Measurements from ENCODE around the gene ATP6V1D. TPM values are rescaled to one million over a fixed set of nuclear protein-coding genes. Genes with fewer than 3 reads are reported as not detected.

Gene ATP6V1D
- total and polyA plus RNA-seq, 2 donors (not counting 1 experiment from before 2014, with no cell fraction given): 91.5 to 120 TPM

DNA sequence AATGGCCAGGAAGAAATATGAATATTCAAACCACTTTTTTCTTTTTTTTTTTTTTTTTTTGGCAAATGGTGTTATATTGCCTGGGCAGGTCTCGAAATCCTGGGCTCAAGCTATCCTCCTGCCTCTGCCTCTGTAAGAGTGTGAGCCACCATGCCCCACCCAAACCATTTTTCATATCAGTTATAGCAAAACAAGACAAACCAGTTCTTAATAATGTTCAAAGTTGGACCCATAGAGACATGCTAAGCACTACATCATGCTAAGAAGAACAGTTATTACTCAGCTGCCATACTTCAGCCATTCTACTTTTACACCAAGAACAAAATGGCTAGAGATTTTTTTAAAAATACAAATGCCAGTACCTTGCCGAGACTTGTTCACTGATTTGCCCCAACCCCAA is 26.0 kb upstream of the ATP6V1D start:
- Histone ChIP-seq H3K27ac (ENCODE audit: insufficient read depth, low read length) (no peak overlapping the region), H2AFZ (ENCODE audit: low read length) (no peak overlapping the region), H3K9ac (ENCODE audit: insufficient read depth, low read length) (no peak overlapping the region), H3K9me3 (ENCODE audit: control insufficient read depth, insufficient read depth, low read depth, low read length) (no peaks in the 10 kb centered on the region), H3K27me3 (ENCODE audit: control insufficient read depth, insufficient read depth, low read length) (no peaks in the 10 kb centered on the region), H3K4me2 (ENCODE audit: extremely low read depth, insufficient read depth, low read length) (no peak overlapping the region), H3K4me3 (replicated peaks in 1 of 4; ENCODE audit: control extremely low read depth in 1 of 4, insufficient read depth in 1 of 4, low read depth in 3 of 4, low read length in 4 of 4) (no peak overlapping the region), H3K4me1 (ENCODE audit: control insufficient read depth, extremely low read depth, insufficient read depth, low read length) (no peaks in the 10 kb centered on the region), H3K36me3 (ENCODE audit: control insufficient read depth, insufficient read depth, low read length) (peaks cover 12% of the 10 kb centered on the region), H3K79me2 (ENCODE audit: control insufficient read depth, insufficient read depth, low read length) (no peaks in the 10 kb centered on the region), H4K20me1 (ENCODE audit: control insufficient read depth, extremely low read depth, insufficient read depth, low read length) (no peaks in the 10 kb centered on the region)
- no peak for DNase-seq (ENCODE audit: low read depth in 2 of 2)
- TF ChIP-seq EZH2 (IDR thresholded peaks at IDR 0.05; ENCODE audit: low read length, missing control alignments) (no peak), CTCF (conservative IDR thresholded peaks at IDR 0.05 in 1 of 2, IDR thresholded peaks at IDR 0.05 in 1 of 2; ENCODE audit: low read depth in 1 of 2, low read length in 2 of 2) (no peak)

DNA sequence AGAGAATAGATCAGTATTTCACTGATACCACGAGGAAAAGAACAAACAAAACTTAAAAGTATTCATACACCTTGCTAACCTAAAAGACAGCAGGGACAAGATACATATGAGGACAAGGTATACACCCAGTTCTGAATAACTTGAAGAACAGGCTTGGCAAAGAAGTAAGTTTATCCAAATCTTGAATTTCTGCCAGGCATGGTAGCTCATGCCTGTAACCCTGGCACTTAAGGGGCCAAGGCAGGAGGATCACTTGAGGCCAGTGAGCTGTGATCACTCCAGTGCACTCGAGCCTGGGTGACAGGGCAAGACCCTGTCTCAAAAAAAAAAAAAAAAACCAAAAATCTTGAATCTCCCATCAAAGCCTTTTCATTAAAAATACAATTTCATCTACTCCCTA is 25.5 kb upstream of the ATP6V1D start:
- Histone ChIP-seq H3K27me3 (ENCODE audit: control insufficient read depth, insufficient read depth, low read length) (no peaks in the 10 kb centered on the region), H2AFZ (ENCODE audit: low read length) (no peak overlapping the region), H3K9me3 (ENCODE audit: control insufficient read depth, insufficient read depth, low read depth, low read length) (no peaks in the 10 kb centered on the region), H3K79me2 (ENCODE audit: control insufficient read depth, insufficient read depth, low read length) (no peaks in the 10 kb centered on the region), H4K20me1 (ENCODE audit: control insufficient read depth, extremely low read depth, insufficient read depth, low read length) (no peaks in the 10 kb centered on the region), H3K4me2 (ENCODE audit: extremely low read depth, insufficient read depth, low read length) (no peak overlapping the region), H3K36me3 (ENCODE audit: control insufficient read depth, insufficient read depth, low read length) (peaks cover 12% of the 10 kb centered on the region), H3K9ac (ENCODE audit: insufficient read depth, low read length) (no peak overlapping the region), H3K4me3 (replicated peaks in 1 of 4; ENCODE audit: control extremely low read depth in 1 of 4, insufficient read depth in 1 of 4, low read depth in 3 of 4, low read length in 4 of 4) (no peak overlapping the region), H3K27ac (ENCODE audit: insufficient read depth, low read length) (no peak overlapping the region), H3K4me1 (ENCODE audit: control insufficient read depth, extremely low read depth, insufficient read depth, low read length) (no peaks in the 10 kb centered on the region)
- TF ChIP-seq CTCF (conservative IDR thresholded peaks at IDR 0.05 in 1 of 2, IDR thresholded peaks at IDR 0.05 in 1 of 2; ENCODE audit: low read depth in 1 of 2, low read length in 2 of 2) (no peak), EZH2 (IDR thresholded peaks at IDR 0.05; ENCODE audit: low read length, missing control alignments) (no peak)
- no peak for DNase-seq (ENCODE audit: low read depth in 2 of 2)

GRCh38 chr14:67377916-67378315 is 18.3 kb upstream of the ATP6V1D start:
- Histone ChIP-seq H3K79me2 (ENCODE audit: control insufficient read depth, insufficient read depth, low read length) (peaks cover 4% of the 10 kb centered on the region), H3K36me3 (ENCODE audit: control insufficient read depth, insufficient read depth, low read length) (peaks cover 19% of the 10 kb centered on the region), H3K9ac (ENCODE audit: insufficient read depth, low read length) (no peak overlapping the region), H3K27me3 (ENCODE audit: control insufficient read depth, insufficient read depth, low read length) (no peaks in the 10 kb centered on the region), H3K27ac (ENCODE audit: insufficient read depth, low read length) (no peak overlapping the region), H2AFZ (ENCODE audit: low read length) (no peak overlapping the region), H3K4me3 (replicated peaks in 1 of 4; ENCODE audit: control extremely low read depth in 1 of 4, insufficient read depth in 1 of 4, low read depth in 3 of 4, low read length in 4 of 4) (no peak overlapping the region), H3K4me2 (ENCODE audit: extremely low read depth, insufficient read depth, low read length) (no peak overlapping the region), H3K9me3 (ENCODE audit: control insufficient read depth, insufficient read depth, low read depth, low read length) (no peaks in the 10 kb centered on the region), H4K20me1 (ENCODE audit: control insufficient read depth, extremely low read depth, insufficient read depth, low read length) (no peaks in the 10 kb centered on the region), H3K4me1 (ENCODE audit: control insufficient read depth, extremely low read depth, insufficient read depth, low read length) (no peaks in the 10 kb centered on the region)
- TF ChIP-seq CTCF (conservative IDR thresholded peaks at IDR 0.05 in 1 of 2, IDR thresholded peaks at IDR 0.05 in 1 of 2; ENCODE audit: low read depth in 1 of 2, low read length in 2 of 2): no peak
- TF ChIP-seq EZH2 (IDR thresholded peaks at IDR 0.05; ENCODE audit: low read length, missing control alignments): no peak
- DNase-seq (ENCODE audit: low read depth in 2 of 2): no peak
